Measurements from ENCODE around the gene NR1D2. TPM values are rescaled to one million over a fixed set of nuclear protein-coding genes. Genes with fewer than 3 reads are reported as not detected.

The NR1D2 gene
- total RNA-seq, 1 donor from 2014 or later = 20.7 TPM

DNA sequence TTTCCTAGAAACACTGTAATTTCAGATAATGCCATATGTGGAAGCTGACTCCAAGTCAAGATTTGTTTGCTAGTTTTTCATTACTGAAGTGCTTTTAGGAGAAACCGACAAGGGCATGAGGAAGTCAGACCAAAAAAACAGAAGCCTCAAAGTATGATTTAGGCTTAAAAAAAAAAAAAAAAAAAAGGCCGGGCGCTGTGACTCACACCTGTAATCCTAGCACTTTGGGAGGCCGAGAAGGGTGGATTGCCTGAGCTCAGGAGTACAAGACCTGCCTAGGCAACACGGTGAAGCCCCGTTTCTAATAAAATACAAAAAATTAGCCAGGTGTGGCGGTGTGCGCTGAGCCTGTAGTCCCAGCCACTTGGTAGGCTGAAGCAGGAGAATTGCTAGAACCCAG is 16.6 kb upstream of the NR1D2 start:
- no peaks in the 10 kb centered on the region for H3K79me2 ChIP-seq (ENCODE audit: insufficient read depth, low read length)
- no peaks in the 10 kb centered on the region for H3K9me3 ChIP-seq (ENCODE audit: insufficient read depth, low read depth, low read length)
- no peak overlapping the region for H3K9ac ChIP-seq (ENCODE audit: low read length)
- no peak overlapping the region for H3K27ac ChIP-seq (ENCODE audit: low read depth, low read length)
- no peak overlapping the region for H2AFZ ChIP-seq (ENCODE audit: low read depth, low read length)
- TF ChIP-seq, protein P1, sequence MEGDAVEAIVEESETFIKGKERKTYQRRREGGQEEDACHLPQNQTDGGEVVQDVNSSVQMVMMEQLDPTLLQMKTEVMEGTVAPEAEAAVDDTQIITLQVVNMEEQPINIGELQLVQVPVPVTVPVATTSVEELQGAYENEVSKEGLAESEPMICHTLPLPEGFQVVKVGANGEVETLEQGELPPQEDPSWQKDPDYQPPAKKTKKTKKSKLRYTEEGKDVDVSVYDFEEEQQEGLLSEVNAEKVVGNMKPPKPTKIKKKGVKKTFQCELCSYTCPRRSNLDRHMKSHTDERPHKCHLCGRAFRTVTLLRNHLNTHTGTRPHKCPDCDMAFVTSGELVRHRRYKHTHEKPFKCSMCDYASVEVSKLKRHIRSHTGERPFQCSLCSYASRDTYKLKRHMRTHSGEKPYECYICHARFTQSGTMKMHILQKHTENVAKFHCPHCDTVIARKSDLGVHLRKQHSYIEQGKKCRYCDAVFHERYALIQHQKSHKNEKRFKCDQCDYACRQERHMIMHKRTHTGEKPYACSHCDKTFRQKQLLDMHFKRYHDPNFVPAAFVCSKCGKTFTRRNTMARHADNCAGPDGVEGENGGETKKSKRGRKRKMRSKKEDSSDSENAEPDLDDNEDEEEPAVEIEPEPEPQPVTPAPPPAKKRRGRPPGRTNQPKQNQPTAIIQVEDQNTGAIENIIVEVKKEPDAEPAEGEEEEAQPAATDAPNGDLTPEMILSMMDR (IDR thresholded peaks at IDR 0.05; ENCODE audit: insufficient read depth, low read depth, low read length) = no peak
- no peak for TF ChIP-seq EZH2 (IDR thresholded peaks at IDR 0.05; ENCODE audit: insufficient read depth, low read length)
- H3K4me3 ChIP-seq (ENCODE audit: insufficient read depth, low read depth, low read length) = no peak overlapping the region
- no peaks in the 10 kb centered on the region for H4K20me1 ChIP-seq (ENCODE audit: insufficient read depth, low read length)
- Mint-ChIP-seq H3K36me3 (ENCODE audit: low read depth, unreplicated experiment) (no peaks in the 10 kb centered on the region), H3K27me3 (ENCODE audit: low read depth, unreplicated experiment) (no peaks in the 10 kb centered on the region), H3K27ac (ENCODE audit: unreplicated experiment) (no peak overlapping the region), H3K4me1 (ENCODE audit: low read depth, unreplicated experiment) (peaks cover 6% of the 10 kb centered on the region), H3K9me3 (ENCODE audit: unreplicated experiment) (no peaks in the 10 kb centered on the region), H3K4me3 (ENCODE audit: unreplicated experiment) (no peak overlapping the region)
- DNase-seq (ENCODE audit: low read depth) (no peak), FAIRE-seq (no peak)
- peaks cover 7% of the 10 kb centered on the region for H3K4me1 ChIP-seq (ENCODE audit: insufficient read depth, low read length)
- no peaks in the 10 kb centered on the region for H3K27me3 ChIP-seq (ENCODE audit: insufficient read depth, low read length)
- no peak overlapping the region for H3K4me2 ChIP-seq (ENCODE audit: low read length)
- no peaks in the 10 kb centered on the region for H3K36me3 ChIP-seq (ENCODE audit: insufficient read depth, low read length)

DNA sequence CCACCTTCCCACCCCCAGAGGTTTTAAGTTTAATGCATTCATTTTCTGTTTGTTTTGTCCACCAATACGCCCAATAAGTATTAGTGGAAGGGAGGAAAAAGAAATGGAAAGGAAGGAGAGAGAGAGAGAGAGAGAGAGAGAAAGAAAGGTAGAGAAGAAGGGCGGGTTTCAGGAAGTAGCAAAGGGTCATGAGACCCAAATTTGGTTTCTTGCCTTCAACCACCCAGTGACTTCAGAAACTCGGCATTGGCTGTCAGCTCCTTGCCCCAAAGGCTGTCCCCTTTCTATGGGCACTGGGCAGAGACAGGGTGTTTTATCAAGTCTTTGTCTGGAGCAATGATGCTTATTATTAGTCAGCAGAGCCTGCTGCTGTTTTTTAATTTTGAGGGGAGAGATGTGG is 13.5 kb upstream of the NR1D2 start:
- no peak overlapping the region for H3K4me3 Mint-ChIP-seq (ENCODE audit: unreplicated experiment)
- Histone ChIP-seq H3K4me3 (ENCODE audit: insufficient read depth, low read depth, low read length) (no peak overlapping the region), H4K20me1 (ENCODE audit: insufficient read depth, low read length) (no peaks in the 10 kb centered on the region), H3K36me3 (ENCODE audit: insufficient read depth, low read length) (no peaks in the 10 kb centered on the region), H3K4me2 (ENCODE audit: low read length) (no peak overlapping the region), H3K4me1 (ENCODE audit: insufficient read depth, low read length) (no peaks in the 10 kb centered on the region), H3K27ac (ENCODE audit: low read depth, low read length) (no peak overlapping the region), H3K9me3 (ENCODE audit: insufficient read depth, low read depth, low read length) (no peaks in the 10 kb centered on the region), H3K27me3 (ENCODE audit: insufficient read depth, low read length) (no peaks in the 10 kb centered on the region), H3K9ac (ENCODE audit: low read length) (no peak overlapping the region), H2AFZ (ENCODE audit: low read depth, low read length) (no peak overlapping the region), H3K79me2 (ENCODE audit: insufficient read depth, low read length) (no peaks in the 10 kb centered on the region)
- DNase-seq (ENCODE audit: low read depth) = no peak
- no peak overlapping the region for H3K27ac Mint-ChIP-seq (ENCODE audit: unreplicated experiment)
- H3K36me3 Mint-ChIP-seq (ENCODE audit: low read depth, unreplicated experiment) = no peaks in the 10 kb centered on the region
- no peaks in the 10 kb centered on the region for H3K27me3 Mint-ChIP-seq (ENCODE audit: low read depth, unreplicated experiment)
- H3K9me3 Mint-ChIP-seq (ENCODE audit: unreplicated experiment) = no peaks in the 10 kb centered on the region
- no peak for FAIRE-seq
- no peak for TF ChIP-seq EZH2 (IDR thresholded peaks at IDR 0.05; ENCODE audit: insufficient read depth, low read length)
- TF ChIP-seq, protein P1 (IDR thresholded peaks at IDR 0.05; ENCODE audit: insufficient read depth, low read depth, low read length) = no peak
- H3K4me1 Mint-ChIP-seq (ENCODE audit: low read depth, unreplicated experiment) = peaks cover 3% of the 10 kb centered on the region

DNA sequence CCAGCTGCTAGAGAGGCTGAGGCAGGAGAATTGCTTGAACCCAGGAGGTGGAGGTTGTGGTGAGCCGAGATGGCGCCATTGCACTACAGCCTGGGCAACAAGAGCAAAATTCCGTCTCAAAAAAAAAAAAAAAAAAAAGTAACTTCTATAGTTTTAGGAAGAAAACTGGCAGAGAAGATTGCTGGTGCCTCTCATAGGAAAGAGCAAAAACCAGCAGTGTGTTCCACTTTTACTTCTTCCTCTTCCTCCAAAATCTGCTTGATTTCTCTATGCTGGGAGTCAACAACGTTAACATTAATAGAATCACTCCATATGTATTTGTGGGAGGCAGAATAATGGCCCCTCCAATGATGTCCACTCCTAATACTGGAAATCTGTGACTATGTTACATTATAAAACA is 12.5 kb upstream of the NR1D2 start:
- H3K4me1 ChIP-seq (ENCODE audit: insufficient read depth, low read length) = no peaks in the 10 kb centered on the region
- TF ChIP-seq, protein P1 (IDR thresholded peaks at IDR 0.05; ENCODE audit: insufficient read depth, low read depth, low read length) = no peak
- TF ChIP-seq EZH2 (IDR thresholded peaks at IDR 0.05; ENCODE audit: insufficient read depth, low read length) = no peak
- H3K4me3 Mint-ChIP-seq (ENCODE audit: unreplicated experiment) = no peak overlapping the region
- no peaks in the 10 kb centered on the region for H3K36me3 Mint-ChIP-seq (ENCODE audit: low read depth, unreplicated experiment)
- no peak overlapping the region for H3K27ac Mint-ChIP-seq (ENCODE audit: unreplicated experiment)
- no peak overlapping the region for H3K27ac ChIP-seq (ENCODE audit: low read depth, low read length)
- no peak for FAIRE-seq
- no peaks in the 10 kb centered on the region for H3K27me3 ChIP-seq (ENCODE audit: insufficient read depth, low read length)
- no peaks in the 10 kb centered on the region for H3K27me3 Mint-ChIP-seq (ENCODE audit: low read depth, unreplicated experiment)
- H3K4me2 ChIP-seq (ENCODE audit: low read length) = no peak overlapping the region
- H3K9me3 ChIP-seq (ENCODE audit: insufficient read depth, low read depth, low read length) = no peaks in the 10 kb centered on the region
- DNase-seq (ENCODE audit: low read depth) = no peak
- H3K36me3 ChIP-seq (ENCODE audit: insufficient read depth, low read length) = no peaks in the 10 kb centered on the region
- H3K79me2 ChIP-seq (ENCODE audit: insufficient read depth, low read length) = no peaks in the 10 kb centered on the region
- H3K4me3 ChIP-seq (ENCODE audit: insufficient read depth, low read depth, low read length) = no peak overlapping the region
- H2AFZ ChIP-seq (ENCODE audit: low read depth, low read length) = no peak overlapping the region
- peaks cover 3% of the 10 kb centered on the region for H3K4me1 Mint-ChIP-seq (ENCODE audit: low read depth, unreplicated experiment)
- no peaks in the 10 kb centered on the region for H3K9me3 Mint-ChIP-seq (ENCODE audit: unreplicated experiment)
- H3K9ac ChIP-seq (ENCODE audit: low read length) = no peak overlapping the region
- H4K20me1 ChIP-seq (ENCODE audit: insufficient read depth, low read length) = no peaks in the 10 kb centered on the region
